GM21529 (cell line): ENCODE results near the gene GMDS.
A peak's percentile ranks its signal among the peaks of the same experiment; 100 is the strongest.

Experiments used
- ATAC-seq: cut with Tn5 transposase; IDR thresholded peaks from one replicate; pipeline ENCODE4 v1.9.1; 2021; ENCODE audit not compliant: unreplicated experiment

The GMDS gene

DNA sequence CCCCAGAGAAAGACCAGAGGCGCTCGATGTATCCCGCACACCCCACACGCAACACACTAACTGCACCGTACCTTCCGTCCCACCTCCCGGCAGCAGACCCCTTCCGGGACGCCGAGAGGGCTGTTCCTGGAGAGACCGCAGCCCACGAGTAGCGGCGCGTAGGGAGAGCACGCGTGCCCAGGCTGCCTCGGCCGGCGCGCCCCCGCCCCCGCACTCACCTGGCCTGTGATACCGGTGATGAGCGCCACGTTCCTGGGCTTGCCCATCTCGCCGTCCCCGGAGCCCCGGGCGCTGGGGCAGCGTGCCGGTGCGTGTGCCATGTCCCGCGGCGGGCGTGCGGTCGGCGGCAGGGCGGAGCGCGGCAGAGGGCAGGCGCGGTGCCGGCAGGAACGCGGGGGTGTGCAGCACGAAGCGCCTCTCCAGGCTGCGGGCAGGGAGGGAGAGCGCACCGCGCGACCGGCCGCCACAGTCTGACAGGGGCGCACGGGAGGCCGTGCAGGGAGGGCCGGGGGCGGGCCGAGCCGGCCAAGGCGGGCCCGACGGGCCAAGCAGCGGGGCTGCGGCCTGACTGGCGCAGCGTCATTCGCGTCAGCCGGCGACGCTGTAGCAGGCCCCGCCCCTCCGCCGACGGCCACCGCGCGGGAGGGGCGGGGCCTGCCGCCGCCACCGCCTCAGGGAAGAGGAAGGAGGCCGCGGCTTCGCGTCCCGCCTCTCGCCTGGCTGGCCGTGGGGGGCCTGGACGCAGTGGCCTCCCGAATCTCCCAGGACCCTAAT, at the start of gene GMDS:
TSS of gene GMDS (minus strand) at position 503 of the 774 bp plus-strand sequence.
- ATAC-seq, result peak; percentile 93

DNA sequence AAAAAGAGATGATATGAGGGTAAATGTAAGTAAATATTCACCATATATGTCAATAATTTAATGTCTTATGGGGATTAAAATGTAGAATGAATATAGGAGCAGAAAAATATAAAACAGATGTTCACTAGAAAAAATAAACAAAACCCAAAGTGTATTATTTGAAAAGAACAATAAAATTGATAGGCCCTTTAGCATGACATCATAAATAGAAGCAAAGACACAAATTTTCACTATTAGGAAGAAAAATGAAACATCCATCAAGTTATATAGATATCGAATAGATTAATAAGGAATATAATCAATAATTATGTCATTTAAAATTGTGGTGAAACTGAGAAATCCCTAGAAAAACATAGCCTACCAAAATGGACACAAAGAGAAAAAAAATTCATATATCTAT, 40.1 kb upstream of the GMDS start:
- ATAC-seq, result no peak

DNA sequence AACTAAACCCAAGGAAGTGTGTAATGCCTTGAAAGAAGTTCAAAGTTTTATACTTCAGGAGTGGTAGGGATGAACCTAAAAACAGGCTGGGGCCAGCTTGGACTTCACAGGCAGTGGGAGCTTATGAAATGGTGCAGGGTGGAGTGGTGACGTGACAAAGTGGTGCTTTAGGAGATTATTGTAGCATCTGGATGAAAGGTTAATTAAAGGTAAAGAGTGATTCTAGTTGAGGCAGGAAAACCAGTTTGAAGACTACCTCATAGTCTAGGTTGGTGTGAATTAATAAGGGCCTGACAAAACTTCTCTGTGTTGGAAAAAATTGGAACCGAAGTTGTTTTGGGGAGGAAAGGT, 30.5 kb upstream of the GMDS start:
- ATAC-seq, result no peak

DNA sequence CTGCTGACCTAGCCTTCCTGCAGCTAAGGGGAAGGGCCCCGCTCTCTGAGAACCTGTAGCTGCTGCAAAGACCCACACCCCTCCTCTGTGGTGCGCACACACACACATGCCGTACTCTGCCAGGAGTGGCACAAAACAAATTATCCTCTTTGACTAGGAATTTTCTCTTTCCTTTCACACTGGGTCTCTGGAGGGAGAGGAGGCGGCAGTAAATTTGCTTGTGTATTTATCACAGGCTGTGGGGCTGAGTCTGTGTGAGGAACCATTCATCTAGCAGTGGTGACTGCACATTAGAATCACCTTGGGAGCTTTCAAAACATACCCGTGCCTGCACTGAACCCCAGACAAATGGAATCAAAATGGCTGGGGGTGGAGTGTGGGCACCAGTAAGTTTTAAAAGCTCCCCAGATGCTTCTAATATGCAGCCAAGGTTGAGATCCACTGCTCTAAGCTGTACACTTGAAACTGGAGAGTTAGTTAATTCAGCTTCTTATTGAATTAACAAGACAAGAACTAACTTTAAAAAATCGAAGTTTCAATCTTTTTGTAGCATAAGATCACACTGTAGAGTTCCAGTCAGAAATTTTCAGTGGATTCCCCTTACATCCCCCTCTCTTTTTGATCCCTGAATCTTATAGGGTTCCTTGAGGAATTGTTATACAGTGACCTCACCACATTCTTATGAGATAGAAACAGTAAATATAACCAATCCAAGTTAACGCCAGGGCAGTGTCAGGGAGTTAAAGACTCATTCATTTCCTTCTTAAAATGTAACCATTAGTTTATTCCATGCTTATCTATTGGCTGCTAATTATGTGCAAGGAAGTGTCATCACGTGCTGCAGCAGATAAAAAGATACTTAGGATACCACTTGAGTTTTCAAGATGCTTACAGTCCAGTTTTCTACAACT, 29.8 kb upstream of the GMDS start:
- no peak for ATAC-seq

DNA sequence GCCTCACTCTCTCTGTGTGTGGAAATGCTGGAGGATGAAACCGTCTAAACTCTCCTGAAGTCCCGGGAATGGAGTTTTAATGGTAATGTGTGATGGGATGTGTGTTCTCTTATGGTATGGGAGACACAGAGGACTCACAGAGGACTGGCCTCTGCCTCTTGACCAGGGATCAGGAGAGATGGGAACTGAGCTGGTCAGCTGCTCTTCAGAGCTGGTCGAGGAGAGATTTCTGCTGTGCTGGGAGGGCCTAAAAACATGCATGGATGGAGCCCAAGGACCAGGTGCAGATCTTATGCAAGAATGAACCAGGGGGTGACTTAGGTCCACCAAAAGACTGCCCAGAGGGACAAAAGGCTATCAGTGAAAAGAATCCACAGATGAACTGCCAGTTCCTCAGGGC, 27.3 kb upstream of the GMDS start:
- ATAC-seq, result no peak

DNA sequence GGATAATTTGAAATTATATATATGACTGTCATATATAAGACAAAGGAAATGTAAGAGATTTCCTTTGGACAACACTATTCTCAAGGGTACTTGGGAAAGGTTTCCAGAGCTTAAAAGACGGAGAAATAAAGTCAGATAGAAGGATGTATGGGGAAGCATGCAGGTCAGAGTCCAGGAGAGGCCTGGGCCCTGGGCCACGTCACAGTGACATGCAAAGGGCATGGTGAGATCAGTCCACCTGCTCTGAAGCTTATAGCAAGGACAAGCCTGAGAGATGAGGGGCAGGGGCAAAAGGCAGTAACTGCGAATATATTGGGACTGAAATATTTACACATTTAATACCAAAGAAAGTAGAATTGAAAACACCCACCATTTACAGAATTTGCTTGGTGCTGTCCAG, 24.6 kb upstream of the GMDS start:
- no peak for ATAC-seq

DNA sequence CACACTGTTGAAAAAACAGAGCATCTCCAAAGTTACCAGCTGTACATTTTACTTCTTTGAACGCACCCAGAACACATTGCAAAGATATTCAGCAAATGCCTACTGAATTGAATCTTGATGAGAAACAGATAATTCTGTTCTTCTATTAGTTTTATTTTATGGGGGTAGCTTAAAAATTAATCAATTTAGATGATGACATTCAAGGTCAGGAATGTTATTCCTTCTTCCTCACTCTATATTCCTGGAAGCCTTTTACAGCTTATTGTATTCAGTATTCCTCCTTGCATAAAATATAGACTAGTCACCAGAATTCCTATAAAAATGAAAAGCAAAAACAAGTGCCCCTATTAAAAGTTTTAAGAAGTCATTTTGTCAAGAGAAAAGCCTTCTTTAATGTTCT, 21.4 kb upstream of the GMDS start:
- no peak for ATAC-seq

DNA sequence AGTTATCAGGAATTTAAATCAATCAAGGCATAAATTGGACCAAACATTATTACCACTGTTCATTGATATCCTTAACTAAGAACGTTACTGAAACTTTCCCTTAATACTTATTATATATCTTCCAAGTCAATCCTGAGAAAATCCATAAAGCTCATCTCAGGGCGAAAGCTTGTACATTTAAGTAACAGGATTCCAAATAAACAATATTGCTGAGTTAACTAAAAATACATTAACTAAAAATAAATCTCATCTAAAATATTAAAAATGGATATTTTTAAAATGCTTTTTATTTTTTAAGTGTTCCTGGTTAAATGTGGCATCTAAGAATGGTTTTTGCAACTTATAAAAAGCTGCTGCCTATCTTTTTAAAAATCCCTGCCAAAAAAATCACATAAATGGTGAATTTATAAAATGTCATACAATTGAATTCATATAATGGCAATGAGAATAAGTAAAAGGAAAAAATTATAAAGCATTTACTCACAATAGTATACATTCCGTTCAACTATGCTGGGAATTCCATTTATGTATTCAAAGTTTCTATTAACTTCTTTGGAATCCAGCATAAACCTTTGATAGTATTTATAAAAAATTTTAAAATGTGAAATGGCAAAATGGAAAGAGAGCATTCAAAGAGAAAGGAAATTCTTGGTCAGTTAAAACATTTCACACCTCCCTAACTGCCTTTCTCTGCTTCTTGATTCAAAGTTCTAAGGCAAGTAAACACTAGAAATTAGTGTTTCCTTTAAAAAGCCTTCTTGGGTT, 20.8 kb upstream of the GMDS start:
- ATAC-seq, result no peak

DNA sequence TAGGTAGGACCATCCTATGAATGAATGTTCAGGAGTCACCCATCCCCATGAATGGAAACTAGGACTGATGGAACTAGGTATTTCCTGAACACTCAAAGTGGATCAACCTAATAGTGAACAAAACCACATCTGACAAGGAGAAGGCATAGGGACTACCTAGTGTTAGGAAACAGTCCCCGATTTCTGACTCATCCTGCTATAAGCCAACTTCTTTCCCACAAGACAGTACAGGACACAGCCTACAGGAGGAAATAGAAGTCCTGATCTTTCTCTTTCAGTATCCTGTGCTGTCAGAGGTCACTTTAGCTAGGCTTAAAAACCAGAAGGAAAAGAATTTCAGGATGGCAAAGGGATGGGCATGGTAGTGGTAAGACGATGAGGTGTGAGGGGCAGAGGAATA, 19.5 kb upstream of the GMDS start:
- no peak for ATAC-seq

DNA sequence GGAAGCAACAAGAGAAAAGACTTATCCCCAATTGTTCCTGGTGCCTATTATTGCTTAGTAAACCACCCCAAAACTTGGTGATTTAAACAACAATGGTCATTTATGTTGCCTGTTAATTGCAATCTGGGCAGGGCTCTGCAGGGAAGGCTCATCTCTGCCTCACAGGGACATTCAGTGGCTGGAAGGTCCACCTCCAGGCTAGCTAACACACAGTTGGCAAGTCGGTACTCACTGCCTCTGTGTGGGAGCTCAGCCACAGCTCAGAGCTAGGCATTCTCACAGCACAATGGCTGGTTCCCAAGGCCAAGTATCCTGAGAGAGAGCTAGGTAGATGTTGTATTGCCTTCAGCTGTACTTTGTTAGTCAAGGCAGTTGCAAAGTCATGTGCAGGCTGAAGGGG, 18.5 kb upstream of the GMDS start:
- ATAC-seq, result no peak

DNA sequence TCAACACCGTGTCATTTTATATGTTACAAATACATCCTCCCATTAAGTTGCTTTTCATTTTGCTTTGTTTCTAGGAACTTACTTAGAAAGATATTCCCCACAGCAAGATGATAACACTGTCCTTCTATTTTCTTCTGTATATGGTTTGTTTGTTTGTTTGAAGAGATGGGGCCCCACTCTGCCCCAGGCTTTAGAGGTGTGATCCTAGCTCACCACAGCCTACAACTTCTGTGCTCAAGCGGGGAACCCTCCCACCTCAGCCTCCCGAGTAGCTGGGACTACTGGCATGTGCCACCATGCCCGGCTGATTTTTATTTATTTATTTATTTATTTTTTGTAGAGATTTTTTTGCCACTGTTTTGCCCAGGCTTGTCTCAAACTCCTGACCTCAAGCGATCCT, 14.2 kb upstream of the GMDS start:
- no peak for ATAC-seq

DNA sequence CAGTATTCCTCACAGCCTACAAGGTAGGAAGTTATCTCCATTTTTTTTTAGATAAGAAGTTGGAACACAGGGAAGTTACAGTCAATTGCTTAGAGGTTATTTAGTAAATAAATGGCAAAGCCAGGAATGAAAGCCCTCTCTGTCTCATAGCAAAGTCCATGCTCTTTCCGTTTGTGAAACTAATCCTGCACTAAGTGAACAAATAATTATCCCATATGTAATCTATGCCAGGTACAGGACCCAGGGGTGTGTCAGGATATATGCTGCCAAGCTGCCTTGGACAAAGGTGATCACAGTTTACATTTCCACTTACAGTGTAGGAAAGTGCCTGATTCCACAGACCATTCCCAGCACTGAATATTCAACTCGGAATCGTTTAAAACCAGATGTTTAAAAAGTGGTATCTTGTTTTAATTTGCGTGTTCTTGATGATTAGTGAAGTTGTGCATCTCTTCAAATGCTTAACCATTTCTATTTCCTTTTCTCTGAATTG, 13.6 kb upstream of the GMDS start:
- ATAC-seq, result no peak

DNA sequence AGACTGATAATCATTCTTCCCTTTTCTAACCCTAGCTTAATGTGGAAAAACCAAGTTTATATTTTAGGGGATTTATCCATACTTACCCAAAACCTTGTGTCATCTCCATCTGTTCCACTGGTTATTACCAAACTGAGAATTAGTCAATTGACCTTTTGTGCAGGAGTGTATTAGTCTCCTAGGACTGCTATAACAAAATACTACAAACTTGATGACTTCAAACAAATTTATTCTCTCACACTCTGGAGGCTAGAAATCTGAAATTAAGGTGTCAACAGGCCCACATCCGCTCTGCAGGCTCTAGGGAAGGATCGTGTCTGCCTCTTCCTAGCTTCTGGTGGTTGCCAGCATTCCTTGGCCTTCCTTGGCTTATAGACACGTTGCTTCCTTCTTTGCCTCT, 12.7 kb upstream of the GMDS start:
- ATAC-seq, result no peak

DNA sequence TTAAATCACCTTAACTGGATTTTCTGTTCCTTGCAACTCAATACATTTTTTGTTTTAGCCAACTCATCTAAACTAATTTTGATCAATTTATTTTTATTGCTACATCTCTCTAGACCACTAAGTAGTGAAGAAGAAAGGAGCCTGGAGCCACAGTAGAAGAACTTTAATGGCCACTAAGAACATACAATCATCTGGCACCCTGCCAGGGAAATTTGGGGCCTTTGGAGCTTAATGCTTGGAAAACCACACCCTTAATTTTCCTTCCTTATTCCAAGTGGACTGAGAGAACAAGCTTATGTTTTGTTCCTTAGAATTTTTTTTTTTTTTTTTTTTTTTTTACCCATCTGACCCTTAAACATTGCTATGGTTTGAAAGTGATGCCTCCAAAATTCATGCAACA, 12.0 kb upstream of the GMDS start:
- no peak for ATAC-seq

DNA sequence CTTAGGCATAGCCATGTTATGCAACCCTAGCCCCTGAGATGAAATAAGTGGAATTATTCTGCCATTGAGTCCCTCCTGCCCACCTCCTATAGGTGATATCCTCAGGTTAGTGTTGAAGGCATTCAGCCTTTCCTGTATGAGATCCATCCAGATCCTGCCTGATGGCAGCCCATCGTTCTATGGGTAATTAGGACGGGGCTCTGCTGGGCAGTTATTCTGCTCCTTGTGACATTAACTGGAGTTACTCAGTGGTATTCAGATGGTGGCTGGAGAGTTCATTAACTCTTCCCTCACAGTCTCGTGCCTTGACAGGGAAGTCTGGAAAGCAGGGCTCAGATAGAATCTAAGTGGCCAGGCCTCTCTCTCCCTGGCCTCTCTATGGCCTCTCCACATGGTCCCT, 9.3 kb upstream of the GMDS start:
- ATAC-seq, result no peak

DNA sequence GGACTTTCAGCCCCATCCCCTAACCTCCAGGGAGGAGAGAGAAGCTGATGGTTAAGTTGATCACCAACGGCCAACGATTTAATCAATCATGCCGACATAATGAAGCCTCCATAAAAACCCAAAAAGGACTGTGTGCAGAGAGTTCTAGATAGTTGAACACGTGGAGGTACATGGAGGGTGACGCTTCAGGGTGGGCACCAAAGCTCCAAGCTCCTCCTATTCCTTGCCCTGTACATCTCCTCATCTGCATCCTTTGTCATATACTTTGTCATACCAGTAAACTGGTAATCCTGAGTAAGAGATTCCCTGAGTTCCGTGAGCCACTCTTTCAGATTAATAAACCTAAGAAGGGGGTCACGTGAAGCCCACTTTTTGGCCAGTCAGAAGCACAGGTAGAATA, 3.7 kb upstream of the GMDS start:
- ATAC-seq, result no peak

DNA sequence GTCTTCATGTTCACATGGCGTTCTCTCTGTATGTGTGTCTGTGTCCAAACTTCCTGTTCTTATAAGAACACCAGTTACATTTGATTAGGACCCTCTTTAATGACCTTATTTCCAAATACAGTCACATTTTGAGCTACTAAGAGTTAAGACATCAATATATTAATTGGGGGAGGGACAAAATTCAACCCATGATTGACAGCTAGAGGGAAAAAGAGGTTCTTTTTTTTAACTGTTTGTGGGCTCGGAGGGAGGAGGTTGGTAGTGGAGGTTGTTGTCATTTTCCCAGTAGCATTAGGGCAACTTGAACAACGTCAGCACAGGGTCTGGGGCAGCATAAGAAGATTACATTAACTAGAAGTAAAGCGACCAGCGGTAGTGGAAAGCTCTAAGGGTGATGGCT, 2.3 kb upstream of the GMDS start:
- ATAC-seq, result no peak

DNA sequence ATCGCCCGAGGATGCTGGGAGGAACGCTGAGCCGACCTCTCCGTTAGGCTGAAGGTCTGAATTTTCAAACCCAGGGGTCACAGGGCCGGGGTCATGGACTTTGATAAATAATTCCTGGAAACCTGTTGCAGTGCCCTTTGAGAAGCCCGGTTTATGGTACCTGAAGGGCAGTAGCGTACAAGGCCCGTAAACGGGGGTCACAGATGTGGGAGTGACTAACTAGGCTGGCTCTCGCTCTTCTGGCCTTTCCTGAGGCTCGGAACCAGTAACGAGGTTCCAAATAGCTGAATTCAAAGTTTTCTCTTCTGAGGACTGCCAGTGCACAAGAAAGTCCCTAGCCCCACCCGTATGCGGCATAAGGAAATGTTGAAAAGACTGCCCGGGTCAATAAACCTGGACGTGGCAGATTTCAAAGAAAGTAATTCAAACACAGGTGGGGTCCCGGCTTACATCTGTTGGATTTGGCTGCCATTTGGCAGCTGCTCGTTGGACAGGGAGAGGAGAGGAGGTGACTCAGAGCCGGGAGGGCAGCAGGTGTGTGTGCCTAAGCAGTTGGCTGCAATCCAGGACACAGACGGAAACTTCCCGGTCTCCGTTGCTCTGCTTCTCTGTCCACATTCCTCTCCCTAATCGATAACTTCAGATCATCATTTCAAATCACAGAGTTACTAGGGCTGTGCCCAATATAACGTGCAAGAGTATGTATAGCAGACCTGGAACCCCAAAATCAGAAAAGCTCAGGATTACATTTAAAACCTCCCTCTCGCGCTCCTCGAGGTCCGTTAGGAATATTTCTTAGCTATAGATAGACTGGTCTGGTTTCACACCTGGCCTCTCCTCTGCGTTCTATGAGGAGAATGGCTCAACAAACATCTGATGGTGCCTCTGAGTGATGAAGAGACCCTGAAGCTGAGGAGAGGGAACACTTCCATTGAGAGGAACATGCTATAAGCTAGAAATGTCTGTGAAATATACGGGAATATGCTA, 765 bp upstream of the GMDS start:
- peak; percentile 11 for ATAC-seq

DNA sequence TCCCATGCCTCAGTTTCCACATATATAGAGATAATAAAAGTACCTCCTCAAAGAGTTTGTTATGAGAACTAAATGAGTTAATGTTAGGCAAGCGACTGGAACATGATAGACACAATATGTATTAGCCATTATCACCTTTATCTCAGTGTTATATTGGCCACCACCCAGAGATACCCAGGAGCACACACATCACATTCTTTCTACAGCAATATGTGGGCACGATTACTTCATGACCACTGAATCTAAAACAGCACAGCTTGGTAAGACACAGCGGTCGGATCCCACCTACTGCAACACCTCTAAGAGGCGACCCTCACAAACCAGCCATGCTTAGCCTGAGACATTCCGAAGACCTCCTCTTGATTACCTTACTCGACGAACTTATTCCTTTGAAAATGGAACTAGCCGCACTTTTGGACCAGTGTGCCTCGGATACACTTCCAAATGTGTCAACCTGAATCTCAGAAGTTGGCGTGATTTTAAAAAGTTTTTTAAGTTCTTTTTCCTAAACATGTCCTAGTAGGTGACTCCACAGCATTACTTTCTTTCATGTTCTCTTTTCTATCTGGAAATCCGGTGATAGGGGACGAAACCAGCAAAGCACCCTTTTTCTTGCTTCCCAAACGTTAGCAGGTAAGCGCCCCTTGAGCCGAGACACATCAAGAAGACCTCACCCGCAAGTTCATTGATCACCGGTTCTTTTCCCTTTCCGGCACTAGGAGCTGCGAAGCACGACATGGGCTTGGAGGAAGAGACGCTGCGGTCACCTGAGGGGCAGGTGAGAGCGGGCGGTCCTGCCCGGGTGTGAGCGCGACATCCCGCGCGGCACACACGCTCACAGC, 923 bp downstream of the GMDS start:
- ATAC-seq, result no peak
